GM10847 (cell line): ENCODE results near the gene ZNF90.

Experiments
- POLR2A ChIP-seq: IDR thresholded peaks from 2 replicates; pipeline ENCODE4 v1.6.1; 2011; ENCODE audit not compliant: insufficient read length; ENCODE audit errors: extremely low read depth

ZNF90 gene

DNA sequence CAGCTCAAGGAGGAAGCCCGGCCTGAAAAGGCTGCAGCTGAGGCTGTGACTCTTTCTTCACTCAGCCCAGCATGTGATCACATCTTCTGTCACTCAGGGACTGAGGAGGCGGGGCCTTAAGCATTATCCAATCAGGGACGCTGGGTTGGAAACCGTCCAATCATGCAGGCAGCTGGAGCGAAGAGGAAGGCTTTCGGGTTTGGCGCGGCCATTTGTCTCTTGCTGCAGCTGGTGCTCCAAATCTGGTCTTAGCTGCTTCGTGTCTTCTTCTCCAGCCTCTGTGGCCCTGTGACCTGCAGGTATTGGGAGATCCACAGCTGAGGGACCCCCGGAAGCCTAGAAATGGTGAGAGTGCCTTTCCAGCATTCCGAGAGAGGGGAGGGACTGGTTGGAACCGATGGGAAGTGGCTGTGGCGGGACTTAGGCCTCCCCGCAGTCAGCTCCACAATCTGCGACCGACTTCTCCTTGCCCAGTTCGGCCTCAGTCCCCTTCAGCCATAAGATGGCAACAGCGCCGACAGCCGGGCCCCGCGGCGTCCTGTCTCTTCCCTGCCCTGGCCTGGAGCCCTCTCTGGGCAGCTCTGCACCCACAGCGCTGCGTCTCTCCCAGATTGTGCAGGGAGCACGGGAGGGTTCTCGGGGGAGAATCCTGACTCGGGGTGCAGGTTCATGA, at the start of gene ZNF90:
Gene ZNF90, plus strand, starts transcription at position 210 of the 673 bp plus-strand sequence. Its CDS starts 133 bp downstream, at position 343.
- no peak for TF ChIP-seq POLR2A

DNA sequence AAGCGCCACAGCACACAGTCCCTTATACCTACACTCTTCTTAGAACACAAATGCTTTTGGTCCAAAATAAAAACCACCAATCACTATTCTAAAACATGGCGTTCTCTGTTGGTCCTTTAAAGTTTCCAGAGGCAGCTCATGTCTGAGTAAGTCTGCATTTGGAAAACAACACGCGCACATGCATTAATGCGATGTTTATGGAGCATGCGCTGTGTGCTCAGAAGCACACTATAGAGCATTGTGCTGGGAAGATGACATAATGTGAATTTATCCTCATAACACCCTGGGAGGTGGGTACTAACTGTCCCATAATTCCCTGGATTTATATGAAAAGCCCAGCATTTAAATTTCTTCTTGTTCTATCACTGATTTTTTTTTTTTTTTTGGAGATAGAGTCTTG, 49.2 kb upstream of the ZNF90 start:
- TF ChIP-seq POLR2A: no peak

DNA sequence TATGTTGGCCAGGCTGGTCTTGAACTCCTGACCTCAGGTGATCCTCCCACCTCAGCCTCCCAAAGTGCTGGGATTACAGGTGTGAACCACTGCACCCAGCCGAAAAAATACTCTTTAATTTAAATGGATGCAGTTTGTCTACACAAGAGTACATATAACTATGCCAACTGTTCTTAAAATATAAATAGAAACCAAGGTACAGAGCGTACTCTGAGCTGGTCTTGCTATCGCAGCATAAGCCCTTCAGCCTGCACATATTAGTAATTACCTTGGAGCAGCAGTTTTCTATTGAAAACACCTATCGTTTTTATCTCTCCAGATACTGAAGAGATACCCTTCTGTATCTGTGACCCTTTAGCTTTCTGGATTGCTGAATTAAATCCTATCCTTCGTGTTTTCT, 41.9 kb upstream of the ZNF90 start:
- no peak for TF ChIP-seq POLR2A

DNA sequence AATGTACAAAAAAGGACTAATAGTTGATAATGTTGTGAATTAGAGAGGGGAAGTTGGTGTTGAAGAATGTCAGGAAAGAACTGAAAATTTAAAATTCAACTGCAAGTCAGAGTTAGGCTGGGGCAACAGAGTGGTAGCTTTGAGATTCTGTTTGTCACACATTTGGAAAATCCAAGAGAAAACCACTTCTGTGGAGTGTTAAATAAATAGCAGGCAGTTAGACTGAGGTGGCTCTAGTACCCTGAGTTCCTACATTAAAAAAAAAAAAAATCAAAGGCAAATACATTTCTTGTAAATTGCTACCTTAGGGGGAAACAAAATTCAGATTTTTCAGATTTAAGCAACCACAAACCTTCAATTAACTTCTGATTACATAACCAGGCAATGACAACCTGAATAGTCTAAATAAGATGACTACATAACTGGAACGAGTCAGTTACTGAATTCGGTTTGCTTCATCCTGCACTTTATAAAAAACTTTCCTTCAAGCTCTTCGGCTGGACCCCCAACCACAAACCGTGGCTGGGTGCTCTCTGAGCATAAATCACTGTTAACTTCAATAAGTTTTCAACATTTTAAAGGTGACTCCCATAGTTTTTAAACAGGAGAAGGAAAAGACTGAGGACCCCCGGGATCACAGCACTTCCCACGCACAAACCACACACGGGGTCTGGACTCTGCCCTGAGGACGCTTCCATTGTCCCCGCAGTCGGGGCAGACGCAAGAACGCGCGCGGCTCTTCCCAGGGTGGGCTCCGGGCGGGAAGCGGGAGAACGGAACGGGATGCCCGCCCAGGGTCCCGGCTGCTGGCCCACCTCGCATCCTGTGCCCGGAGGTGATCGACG, 39.2 kb upstream of the ZNF90 start:
- no peak for TF ChIP-seq POLR2A

DNA sequence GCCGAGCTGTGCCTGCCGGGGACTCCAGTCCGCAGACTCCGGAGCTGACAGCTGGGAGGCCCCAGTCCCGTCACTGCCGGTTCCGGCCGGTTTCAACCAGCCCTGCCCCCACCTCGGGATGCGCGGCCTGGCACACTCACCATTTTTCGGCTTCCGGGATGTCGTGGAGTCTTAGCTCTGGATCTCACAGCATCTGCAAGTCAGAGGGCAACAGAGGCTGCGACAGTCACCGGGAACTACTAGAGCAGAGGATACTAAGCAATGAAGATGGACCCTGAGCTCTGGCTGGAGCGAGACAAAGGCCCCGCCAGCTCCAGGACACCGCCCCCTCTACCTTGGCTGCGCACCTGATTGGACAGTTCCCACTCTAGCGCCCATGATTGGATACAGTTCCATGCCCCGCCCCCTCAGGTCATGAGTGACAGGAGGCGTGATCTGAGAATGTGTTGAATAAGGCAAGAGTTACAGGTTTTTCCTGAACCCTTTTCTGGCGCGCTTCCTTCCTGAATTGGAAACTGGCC, 38.5 kb upstream of the ZNF90 start, which contains the start of gene ZNF682:
Gene ZNF682, minus strand, starts transcription at position 303 of the 521 bp plus-strand sequence. Its CDS starts 160 bp downstream, at position 143.
- TF ChIP-seq POLR2A: no peak

DNA sequence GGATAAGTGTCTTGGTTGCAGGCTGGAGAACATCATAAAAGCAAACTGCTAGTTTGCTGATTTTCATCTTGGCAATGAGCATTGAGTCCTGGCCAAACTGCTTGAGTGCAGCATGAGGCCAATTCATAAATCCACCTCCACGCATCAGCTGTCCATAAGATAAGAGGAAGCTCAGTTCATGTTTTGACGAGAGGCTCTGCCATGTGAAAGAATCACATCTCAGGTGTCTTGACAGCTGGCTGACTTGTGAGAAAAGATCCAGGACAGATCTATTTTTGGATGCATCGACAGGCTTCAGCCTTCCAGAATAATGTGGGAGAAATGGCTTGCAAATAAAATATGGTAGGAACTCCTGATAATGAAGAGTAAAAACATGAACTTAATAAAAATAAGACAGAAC, 33.1 kb upstream of the ZNF90 start:
- TF ChIP-seq POLR2A: no peak

DNA sequence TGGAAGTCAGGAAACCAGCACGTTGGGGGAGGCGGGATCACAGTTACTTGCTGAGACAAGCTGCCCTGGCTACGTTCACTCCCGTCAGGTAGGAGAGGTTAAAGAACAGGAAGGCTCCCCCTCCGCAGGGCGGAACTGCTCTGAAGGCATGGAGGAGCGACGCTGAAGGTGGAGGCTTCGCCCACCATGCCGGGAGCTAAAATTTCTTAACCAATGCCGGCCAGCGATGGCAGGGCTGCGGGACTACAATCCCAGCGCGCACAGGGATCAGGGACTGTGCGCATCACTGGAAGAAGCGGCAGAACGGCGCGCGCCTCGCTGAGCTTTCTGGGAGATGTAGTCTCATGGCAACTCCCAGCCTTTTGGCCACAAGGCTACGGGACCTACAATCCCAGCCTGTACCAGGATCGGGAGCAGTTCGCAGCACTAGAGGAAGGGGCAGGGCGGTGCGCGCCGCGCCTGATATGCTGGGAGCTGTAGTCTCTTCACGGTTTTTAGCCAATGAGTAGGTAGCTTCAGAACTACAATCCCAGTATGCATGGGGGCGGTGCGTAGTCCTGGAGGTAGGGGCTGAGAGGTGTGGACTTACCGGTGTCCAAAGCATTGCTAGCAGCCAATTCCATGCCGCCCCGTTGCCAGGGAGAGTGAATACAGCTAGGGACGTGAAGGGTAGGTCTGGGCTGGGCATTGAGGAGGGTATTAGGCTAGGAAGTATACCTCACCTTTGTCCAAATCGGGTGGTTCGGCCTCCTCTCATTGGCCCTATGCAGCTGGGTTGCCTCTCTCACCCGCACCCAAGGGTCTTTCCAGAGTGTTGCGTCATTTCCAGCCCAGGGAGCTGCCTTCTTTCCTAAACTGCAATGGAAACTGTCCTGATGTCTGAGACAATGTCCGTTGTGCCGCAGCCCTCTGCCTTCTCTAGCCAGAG, 25.7 kb upstream of the ZNF90 start:
- TF ChIP-seq POLR2A: no peak

DNA sequence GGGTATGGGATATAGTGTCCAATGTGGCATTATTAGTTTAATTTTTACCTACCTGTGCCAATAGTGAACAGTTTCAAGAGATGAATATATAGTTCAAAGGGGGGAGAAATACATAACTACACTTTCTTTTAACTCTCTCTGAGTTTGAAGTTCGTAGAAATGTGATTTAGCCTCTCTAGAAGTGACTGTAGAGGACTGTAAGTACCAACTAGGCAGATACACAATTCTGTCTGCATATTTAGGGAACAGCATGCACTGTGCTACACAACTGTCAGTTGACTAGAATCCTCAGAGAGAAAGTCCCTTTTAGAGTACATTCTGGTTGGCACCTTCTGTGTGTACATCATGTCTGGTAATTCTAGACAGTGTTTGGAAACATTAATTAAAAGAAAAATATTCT, 17.5 kb upstream of the ZNF90 start:
- TF ChIP-seq POLR2A: no peak

DNA sequence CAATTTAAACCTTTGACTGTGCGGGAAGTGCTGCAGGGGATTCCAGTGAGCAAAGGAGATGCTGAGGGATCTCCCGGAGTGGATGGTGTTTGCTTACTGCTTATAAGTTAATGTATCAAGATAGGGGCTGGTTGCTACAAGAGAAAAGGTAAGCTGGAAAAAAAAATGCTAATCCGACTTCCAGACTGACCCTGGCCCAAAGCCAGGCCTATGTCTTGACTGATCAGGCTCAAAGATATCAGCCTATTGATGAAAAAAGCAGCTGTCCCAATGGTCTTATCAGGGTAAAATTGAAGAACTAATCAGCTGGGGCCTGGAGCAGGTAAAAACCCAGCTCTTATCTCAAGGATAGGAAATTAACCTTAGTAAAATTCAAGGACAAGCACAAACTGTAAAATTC, 10.9 kb upstream of the ZNF90 start:
- no peak for TF ChIP-seq POLR2A

DNA sequence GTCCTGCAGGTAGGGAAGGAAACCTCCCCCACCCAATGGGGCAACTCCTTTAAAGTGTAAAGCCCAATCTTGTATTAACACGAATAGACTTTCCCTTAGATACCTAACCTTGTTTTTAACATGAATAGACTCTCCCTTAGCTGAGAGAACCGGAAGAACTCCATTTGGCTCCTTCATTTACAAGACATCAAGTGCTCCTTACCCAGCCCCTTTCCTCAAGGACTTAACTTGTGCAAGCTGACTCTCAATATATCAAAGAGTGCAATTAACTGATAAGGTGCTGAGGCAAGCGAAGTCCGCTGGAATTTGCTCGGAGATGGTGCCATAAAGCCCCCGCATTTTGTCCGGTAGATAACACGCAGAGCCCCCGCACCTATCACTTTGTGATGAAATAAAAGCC, 9.9 kb upstream of the ZNF90 start:
- TF ChIP-seq POLR2A: no peak

DNA sequence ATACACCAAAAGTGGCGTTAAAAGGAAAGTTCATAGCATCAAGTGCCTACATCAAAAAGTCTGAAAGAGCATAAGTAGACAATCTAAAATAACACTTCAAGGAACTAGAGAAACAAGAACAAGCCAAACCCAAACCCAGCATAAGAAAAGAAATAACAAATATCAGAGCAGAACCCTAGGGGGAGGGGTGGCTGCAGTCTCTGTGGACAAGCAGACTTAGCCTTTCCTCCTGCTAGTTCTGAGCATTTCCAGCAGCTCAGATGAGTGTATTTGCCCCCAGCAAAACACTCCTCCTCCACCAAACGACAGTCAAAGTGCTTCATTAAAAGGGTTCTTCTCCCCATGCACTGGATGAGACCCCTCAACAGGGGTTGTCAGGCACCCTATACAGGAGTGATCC, 7.1 kb upstream of the ZNF90 start:
- no peak for TF ChIP-seq POLR2A

DNA sequence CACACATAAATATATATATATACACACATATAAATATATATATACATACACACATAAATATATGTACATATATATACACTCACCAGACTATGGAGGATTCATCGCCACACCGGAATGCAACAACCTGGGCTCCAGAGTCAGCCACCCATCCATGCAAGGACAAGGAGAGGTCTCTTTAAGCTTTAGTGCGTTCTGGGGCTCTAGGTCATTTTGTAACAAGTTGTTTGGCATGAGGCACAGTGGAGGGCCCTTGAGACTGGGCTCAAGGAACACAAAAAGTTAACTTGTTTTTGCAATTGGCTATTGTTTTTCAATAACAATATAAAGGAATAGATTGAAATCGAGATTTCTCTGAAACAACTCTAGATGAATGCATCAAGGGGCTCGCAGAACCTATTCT, 4.9 kb upstream of the ZNF90 start:
- no peak for TF ChIP-seq POLR2A

DNA sequence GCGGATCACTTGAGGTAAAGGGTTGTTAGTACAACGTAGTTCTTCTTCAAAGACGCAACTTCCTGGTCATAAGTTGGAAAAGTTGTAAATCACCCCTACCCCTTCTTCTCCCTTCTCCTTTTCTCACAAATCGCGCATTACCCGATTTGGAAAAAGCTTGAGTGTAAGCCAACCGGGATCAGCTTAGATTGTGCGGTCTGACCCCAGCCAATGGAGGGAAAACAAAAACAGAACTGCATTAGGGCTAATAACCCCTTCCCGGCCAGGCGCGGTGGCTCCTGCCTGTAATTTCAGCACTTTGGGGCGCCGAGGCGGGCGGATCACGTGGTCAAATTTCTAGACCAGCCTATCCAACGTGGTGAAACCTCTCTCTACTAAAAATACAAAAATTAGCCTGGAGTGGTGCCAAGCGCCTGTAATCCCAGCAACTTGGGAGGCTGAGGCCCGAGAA, 806 bp downstream of the ZNF90 start:
- TF ChIP-seq POLR2A: no peak

DNA sequence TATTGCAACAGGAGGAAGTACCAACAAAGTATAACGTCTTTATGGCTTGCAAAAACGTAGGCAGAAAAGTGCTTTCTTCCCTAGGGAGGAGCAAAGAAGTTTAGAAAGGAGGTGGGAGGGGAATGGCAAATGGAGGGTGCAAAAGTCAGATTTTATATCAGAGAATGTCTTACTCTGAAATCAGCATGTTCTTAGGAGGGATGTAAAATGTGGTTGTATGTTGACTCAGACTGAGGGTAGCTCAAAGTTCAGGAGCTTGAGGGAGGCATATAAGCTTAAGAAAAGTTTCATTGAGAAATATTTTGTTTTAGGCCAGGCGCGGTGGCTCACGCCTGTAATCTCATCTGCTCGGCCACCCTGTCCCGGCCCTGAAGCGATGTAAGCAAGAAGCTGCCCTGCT, 1.7 kb downstream of the ZNF90 start:
- TF ChIP-seq POLR2A: no peak

DNA sequence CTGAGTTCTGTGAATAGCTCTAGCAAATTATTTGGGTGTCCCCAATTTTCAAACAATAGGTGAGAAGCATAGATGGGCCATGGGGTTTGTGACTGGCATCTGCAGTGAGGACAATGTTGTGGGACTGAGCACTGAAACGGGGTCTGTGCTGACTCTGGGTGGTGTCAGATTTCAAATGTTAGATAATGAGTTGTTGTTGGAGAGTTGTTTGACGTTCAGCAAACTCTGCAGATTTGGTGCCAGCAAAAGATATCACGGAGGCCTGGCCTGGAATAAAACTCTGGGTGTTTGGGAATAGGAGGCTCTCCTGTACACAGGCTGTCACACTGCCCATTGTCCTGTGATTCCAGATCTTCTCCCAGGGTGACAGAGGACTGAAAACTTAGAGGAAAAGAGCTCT, 2.9 kb downstream of the ZNF90 start:
- TF ChIP-seq POLR2A: no peak
